Measurements from ENCODE around the gene IL1RAPL1.

GRCh38 chrX:29242856-29243255 lies 655.6 kb downstream of the IL1RAPL1 start:
- TF ChIP-seq, protein P1, sequence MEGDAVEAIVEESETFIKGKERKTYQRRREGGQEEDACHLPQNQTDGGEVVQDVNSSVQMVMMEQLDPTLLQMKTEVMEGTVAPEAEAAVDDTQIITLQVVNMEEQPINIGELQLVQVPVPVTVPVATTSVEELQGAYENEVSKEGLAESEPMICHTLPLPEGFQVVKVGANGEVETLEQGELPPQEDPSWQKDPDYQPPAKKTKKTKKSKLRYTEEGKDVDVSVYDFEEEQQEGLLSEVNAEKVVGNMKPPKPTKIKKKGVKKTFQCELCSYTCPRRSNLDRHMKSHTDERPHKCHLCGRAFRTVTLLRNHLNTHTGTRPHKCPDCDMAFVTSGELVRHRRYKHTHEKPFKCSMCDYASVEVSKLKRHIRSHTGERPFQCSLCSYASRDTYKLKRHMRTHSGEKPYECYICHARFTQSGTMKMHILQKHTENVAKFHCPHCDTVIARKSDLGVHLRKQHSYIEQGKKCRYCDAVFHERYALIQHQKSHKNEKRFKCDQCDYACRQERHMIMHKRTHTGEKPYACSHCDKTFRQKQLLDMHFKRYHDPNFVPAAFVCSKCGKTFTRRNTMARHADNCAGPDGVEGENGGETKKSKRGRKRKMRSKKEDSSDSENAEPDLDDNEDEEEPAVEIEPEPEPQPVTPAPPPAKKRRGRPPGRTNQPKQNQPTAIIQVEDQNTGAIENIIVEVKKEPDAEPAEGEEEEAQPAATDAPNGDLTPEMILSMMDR (IDR thresholded peaks at IDR 0.05): no peak
- no peak for TF ChIP-seq EP300 (IDR thresholded peaks at IDR 0.05)
- TF ChIP-seq POLR2A (IDR thresholded peaks at IDR 0.05): no peak

All from tibial nerve (tissue), 4 donors.